HL-60 (cell line): Measurements from ENCODE around the gene OR2A25.

ENCODE experiments used
- DNase-seq, 2 experiments: peaks; one replicate each; pipeline ENCODE4 v3.0.0-alpha.2; 2010 to 2020; ENCODE audit warnings: low read depth in 1 of 2, low spot score in 1 of 2
- H3K27ac ChIP-seq: fragments of 250-450 bp; sonication (Bioruptor Pico); replicated peaks from 2 replicates; pipeline ENCODE4 v1.5.1; 2020; ENCODE audit warnings: mild to moderate bottlenecking, moderate library complexity
- H3K27me3 ChIP-seq: fragments of 250-450 bp; sonication (Bioruptor Pico); 2 replicates; pipeline ENCODE4 v1.5.1; 2021; ENCODE audit warnings: mild to moderate bottlenecking, moderate library complexity; ENCODE audit not compliant: insufficient read depth, poor library complexity, severe bottlenecking
- H3K4me3 ChIP-seq: replicated peaks from 2 replicates; pipeline ENCODE4 v1.5.1; 2011; ENCODE audit warnings: mild to moderate bottlenecking, control low read depth, low read length; ENCODE audit not compliant: insufficient read depth
- CTCF ChIP-seq: IDR thresholded peaks from one replicate; pipeline ENCODE4 v1.5.1; 2011; ENCODE audit warnings: low read length, control low read depth, inconsistent platforms; ENCODE audit not compliant: insufficient read depth
- GABPA ChIP-seq: IDR thresholded peaks from 2 replicates; pipeline ENCODE4 v1.6.1; 2012; ENCODE audit warnings: low read depth
- POLR2AphosphoS5 ChIP-seq: IDR thresholded peaks from 2 replicates; pipeline ENCODE4 v1.6.1; 2012; ENCODE audit warnings: low read depth
- REST ChIP-seq: IDR thresholded peaks from 2 replicates; pipeline ENCODE4 v1.6.1; 2012; ENCODE audit warnings: low read depth; ENCODE audit not compliant: insufficient replicate concordance
- SPI1 ChIP-seq: IDR thresholded peaks from 2 replicates; pipeline ENCODE4 v1.6.1; 2012; ENCODE audit warnings: low read depth, mild to moderate bottlenecking, borderline replicate concordance

Gene OR2A25

GRCh38 chr7:144036302-144036885, 33.2 kb upstream of the OR2A25 start:
- Histone ChIP-seq H3K4me3 (no peak overlapping the region), H3K27ac (no peak overlapping the region), H3K27me3 (no peaks in the 10 kb centered on the region)
- DNase-seq, result no peak
- TF ChIP-seq GABPA (no peak), CTCF (no peak), POLR2AphosphoS5 (no peak), REST (no peak)

- Histone ChIP-seq H3K27ac (no peak overlapping the region), H3K4me3 (no peak overlapping the region), H3K27me3 (no peaks in the 10 kb centered on the region)
- TF ChIP-seq GABPA, result no peak
- no peak for TF ChIP-seq REST
- no peak for TF ChIP-seq CTCF
- no peak for TF ChIP-seq SPI1
- no peak for TF ChIP-seq POLR2AphosphoS5
- DNase-seq, result no peak
These were observed 32.1 kb upstream of the OR2A25 start for GRCh38 chr7:144037414-144038035.

- Histone ChIP-seq H3K4me3 (no peak overlapping the region), H3K27ac (no peak overlapping the region), H3K27me3 (no peaks in the 10 kb centered on the region)
- TF ChIP-seq REST (no peak), CTCF (no peak), GABPA (no peak), POLR2AphosphoS5 (no peak), SPI1 (no peak)
- no peak for DNase-seq
These were observed 30.7 kb upstream of the OR2A25 start for GRCh38 chr7:144038887-144039286.
